Spleen (tissue), 7 donors: Measurements from ENCODE around the gene CYB5A.

Source experiments
- CTCF ChIP-seq, 11 experiments: fragments of 200-600 bp in 7 of 11; fragments of 450-650 bp in 4 of 11; sonication (generic) in 4 of 11; IDR thresholded peaks in 8 of 11; conservative IDR thresholded peaks in 3 of 11; 1 replicate in 7 of 11; 2 replicates in 4 of 11; pipeline versions ENCODE4 v1.4.0 to v1.8.0; 2016 to 2021; ENCODE audit warnings: antibody characterized with exemption in 11 of 11, inconsistent platforms in 4 of 11, mild to moderate bottlenecking in 1 of 11
- POLR2A ChIP-seq, 3 donors: fragments of 450-650 bp; IDR thresholded peaks; one replicate each; pipeline ENCODE4 v1.5.1; 2017; ENCODE audit warnings: antibody characterized with exemption in 3 of 3, mild to moderate bottlenecking in 1 of 3
- donor health status: DM: no; HTN: no; CAD: no; lungs with moderate emphysema.
- donor health status: DM: no; HTN: no; CAD: no.
- donor health status: DM: no; HTN: no; CAD: no.

GRCh38 chr18:74215863-74216262 lies 75.9 kb downstream of the CYB5A start:
- TF ChIP-seq POLR2A (IDR thresholded peaks at IDR 0.05) (no peak), CTCF (IDR thresholded peaks at IDR 0.05 in 8 of 11, conservative IDR thresholded peaks at IDR 0.05 in 3 of 11) (no peak)
